Measurements from ENCODE around the gene KCNG2.

DNA sequence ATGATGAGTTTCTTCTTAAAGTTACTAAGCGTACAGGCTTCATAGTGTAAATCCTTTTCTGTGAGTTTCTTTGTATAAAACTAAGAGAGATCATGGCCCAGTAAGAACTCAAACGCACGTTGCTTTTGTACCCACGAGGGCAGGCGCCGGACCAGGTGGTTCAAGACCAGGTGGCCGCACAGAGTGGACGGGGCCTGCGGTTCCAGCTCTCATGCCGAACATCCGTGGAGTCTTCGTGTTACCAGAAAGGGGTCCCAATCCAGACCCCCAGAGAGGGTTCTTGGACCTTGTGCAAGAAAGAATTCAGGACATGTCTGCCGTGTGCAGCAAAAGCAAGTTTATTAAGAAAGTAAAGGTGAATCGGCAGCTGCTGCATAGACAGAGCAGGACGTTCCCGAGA, 53.0 kb downstream of the KCNG2 start:
- TF ChIP-seq, protein P1, sequence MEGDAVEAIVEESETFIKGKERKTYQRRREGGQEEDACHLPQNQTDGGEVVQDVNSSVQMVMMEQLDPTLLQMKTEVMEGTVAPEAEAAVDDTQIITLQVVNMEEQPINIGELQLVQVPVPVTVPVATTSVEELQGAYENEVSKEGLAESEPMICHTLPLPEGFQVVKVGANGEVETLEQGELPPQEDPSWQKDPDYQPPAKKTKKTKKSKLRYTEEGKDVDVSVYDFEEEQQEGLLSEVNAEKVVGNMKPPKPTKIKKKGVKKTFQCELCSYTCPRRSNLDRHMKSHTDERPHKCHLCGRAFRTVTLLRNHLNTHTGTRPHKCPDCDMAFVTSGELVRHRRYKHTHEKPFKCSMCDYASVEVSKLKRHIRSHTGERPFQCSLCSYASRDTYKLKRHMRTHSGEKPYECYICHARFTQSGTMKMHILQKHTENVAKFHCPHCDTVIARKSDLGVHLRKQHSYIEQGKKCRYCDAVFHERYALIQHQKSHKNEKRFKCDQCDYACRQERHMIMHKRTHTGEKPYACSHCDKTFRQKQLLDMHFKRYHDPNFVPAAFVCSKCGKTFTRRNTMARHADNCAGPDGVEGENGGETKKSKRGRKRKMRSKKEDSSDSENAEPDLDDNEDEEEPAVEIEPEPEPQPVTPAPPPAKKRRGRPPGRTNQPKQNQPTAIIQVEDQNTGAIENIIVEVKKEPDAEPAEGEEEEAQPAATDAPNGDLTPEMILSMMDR (conservative IDR thresholded peaks at IDR 0.05): no peak
- TF ChIP-seq ZFX (IDR thresholded peaks at IDR 0.05): no peak
